PC-9 (cell line): ENCODE results near the gene STK35.

Experiments
- CTCF ChIP-seq: fragments of 200-600 bp; sonication (generic); conservative IDR thresholded peaks from 2 replicates; pipeline ENCODE4 v1.6.1; 2017; ENCODE audit warnings: mixed run types, antibody characterized with exemption, mild to moderate bottlenecking, moderate library complexity
- EZH2 ChIP-seq: fragments of 200-600 bp; sonication (generic); IDR thresholded peaks from 2 replicates; pipeline ENCODE4 v1.8.0; 2017; ENCODE audit warnings: antibody characterized with exemption, low read depth

- TF ChIP-seq CTCF: no peak
- TF ChIP-seq EZH2: no peak
These were observed 49.0 kb downstream of the STK35 start for GRCh38 chr20:2150660-2151059.
